KOPT-K1 (cell line): Measurements from ENCODE around the gene QSOX1.

Source experiments
- H3K27ac ChIP-seq: fragments of 200-600 bp; sonication (generic); 2 replicates; pipeline ENCODE4 v1.5.1; 2016; ENCODE audit warnings: antibody characterized with exemption, mild to moderate bottlenecking, low read depth, low read length; ENCODE audit not compliant: poor library complexity, severe bottlenecking
- H3K36me3 ChIP-seq: fragments of 200-600 bp; sonication (generic); 2 replicates; pipeline ENCODE4 v1.5.1; 2017; ENCODE audit warnings: antibody characterized with exemption, mild to moderate bottlenecking, low read length, moderate library complexity; ENCODE audit not compliant: insufficient read depth
- H3K9me3 ChIP-seq: fragments of 200-600 bp; sonication (generic); 2 replicates; pipeline ENCODE4 v1.5.1; 2017; ENCODE audit warnings: antibody characterized with exemption, low read length, mild to moderate bottlenecking; ENCODE audit not compliant: insufficient read depth, poor library complexity, severe bottlenecking

Gene QSOX1

GRCh38 chr1:180234369-180235076, 79.9 kb downstream of the QSOX1 start:
- Histone ChIP-seq H3K36me3 (no peaks in the 10 kb centered on the region), H3K9me3 (peaks cover 30% of the 10 kb centered on the region), H3K27ac (no peak overlapping the region)

GRCh38 chr1:180235077-180235501, 80.4 kb downstream of the QSOX1 start:
- Histone ChIP-seq H3K27ac (no peak overlapping the region), H3K36me3 (no peaks in the 10 kb centered on the region), H3K9me3 (peaks cover 30% of the 10 kb centered on the region)

GRCh38 chr1:180235502-180236239, 81.0 kb downstream of the QSOX1 start:
- H3K36me3 ChIP-seq, result no peaks in the 10 kb centered on the region
- H3K9me3 ChIP-seq, result peaks cover 30% of the 10 kb centered on the region
- H3K27ac ChIP-seq, result no peak overlapping the region

GRCh38 chr1:180236698-180237509, 82.2 kb downstream of the QSOX1 start:
- H3K27ac ChIP-seq, result no peak overlapping the region
- peaks cover 30% of the 10 kb centered on the region for H3K9me3 ChIP-seq
- no peaks in the 10 kb centered on the region for H3K36me3 ChIP-seq

- peaks cover 27% of the 10 kb centered on the region for H3K9me3 ChIP-seq
- H3K36me3 ChIP-seq, result no peaks in the 10 kb centered on the region
- no peak overlapping the region for H3K27ac ChIP-seq
These were observed 83.3 kb downstream of the QSOX1 start for GRCh38 chr1:180237869-180238476.

GRCh38 chr1:180238675-180239074, 84.0 kb downstream of the QSOX1 start:
- Histone ChIP-seq H3K27ac (no peak overlapping the region), H3K9me3 (peaks cover 20% of the 10 kb centered on the region), H3K36me3 (no peaks in the 10 kb centered on the region)

- Histone ChIP-seq H3K9me3 (peaks cover 16% of the 10 kb centered on the region), H3K27ac (no peak overlapping the region), H3K36me3 (no peaks in the 10 kb centered on the region)
These were observed 84.8 kb downstream of the QSOX1 start for GRCh38 chr1:180239145-180240096.

- no peaks in the 10 kb centered on the region for H3K36me3 ChIP-seq
- no peaks in the 10 kb centered on the region for H3K9me3 ChIP-seq
- no peak overlapping the region for H3K27ac ChIP-seq
These were observed 87.3 kb downstream of the QSOX1 start for GRCh38 chr1:180241716-180242544.

GRCh38 chr1:180243517-180244221, 89.0 kb downstream of the QSOX1 start:
- Histone ChIP-seq H3K9me3 (no peaks in the 10 kb centered on the region), H3K27ac (no peak overlapping the region), H3K36me3 (no peaks in the 10 kb centered on the region)

GRCh38 chr1:180244840-180245239, 90.2 kb downstream of the QSOX1 start:
- H3K9me3 ChIP-seq, result no peaks in the 10 kb centered on the region
- no peaks in the 10 kb centered on the region for H3K36me3 ChIP-seq
- H3K27ac ChIP-seq, result no peak overlapping the region

- no peaks in the 10 kb centered on the region for H3K36me3 ChIP-seq
- no peak overlapping the region for H3K27ac ChIP-seq
- no peaks in the 10 kb centered on the region for H3K9me3 ChIP-seq
These were observed 91.9 kb downstream of the QSOX1 start for GRCh38 chr1:180246579-180246978.

GRCh38 chr1:180247061-180247460, 92.4 kb downstream of the QSOX1 start:
- Histone ChIP-seq H3K36me3 (no peaks in the 10 kb centered on the region), H3K27ac (no peak overlapping the region), H3K9me3 (no peaks in the 10 kb centered on the region)

GRCh38 chr1:180247580-180247979, 92.9 kb downstream of the QSOX1 start:
- H3K36me3 ChIP-seq, result no peaks in the 10 kb centered on the region
- H3K27ac ChIP-seq, result no peak overlapping the region
- H3K9me3 ChIP-seq, result no peaks in the 10 kb centered on the region
